Kidney capillary endothelial cell (primary cell): ENCODE results near the gene RARB.

Experiments used
- DNase-seq: peaks from one replicate; pipeline ENCODE4 v3.0.0-alpha.2; 2018; ENCODE audit warnings: low spot score

Gene RARB

GRCh38 chr3:25578059-25578458 lies 150.0 kb downstream of the RARB start:
- DNase-seq, result no peak

- no peak for DNase-seq
These were observed 152.5 kb downstream of the RARB start for GRCh38 chr3:25580534-25580933.

GRCh38 chr3:25581335-25581734 lies 153.3 kb downstream of the RARB start:
- no peak for DNase-seq

- DNase-seq, result no peak
These were observed 153.8 kb downstream of the RARB start for GRCh38 chr3:25581823-25582222.

- DNase-seq, result peak; percentile 6
These were observed 154.2 kb downstream of the RARB start for GRCh38 chr3:25582242-25582641.

- DNase-seq, result no peak
These were observed 155.3 kb downstream of the RARB start for GRCh38 chr3:25583343-25583742.

GRCh38 chr3:25584011-25584789 lies 156.1 kb downstream of the RARB start:
- no peak for DNase-seq

- DNase-seq, result no peak
These were observed 157.5 kb downstream of the RARB start for GRCh38 chr3:25585361-25586166.

GRCh38 chr3:25586167-25586505 lies 158.1 kb downstream of the RARB start:
- no peak for DNase-seq

GRCh38 chr3:25586553-25586952 lies 158.5 kb downstream of the RARB start:
- no peak for DNase-seq

GRCh38 chr3:25587094-25587493 lies 159.0 kb downstream of the RARB start:
- no peak for DNase-seq

- DNase-seq, result no peak
These were observed 159.5 kb downstream of the RARB start for GRCh38 chr3:25587526-25587925.

GRCh38 chr3:25587975-25588374 lies 159.9 kb downstream of the RARB start:
- no peak for DNase-seq

- no peak for DNase-seq
These were observed 160.5 kb downstream of the RARB start for GRCh38 chr3:25588441-25589103.

- DNase-seq, result no peak
These were observed 161.2 kb downstream of the RARB start for GRCh38 chr3:25589104-25589782.

- DNase-seq, result no peak
These were observed 161.8 kb downstream of the RARB start for GRCh38 chr3:25589783-25590258.

- no peak for DNase-seq
These were observed 164.5 kb downstream of the RARB start for GRCh38 chr3:25592510-25592968.

GRCh38 chr3:25593001-25593400 lies 164.9 kb downstream of the RARB start:
- no peak for DNase-seq

- DNase-seq, result peak; percentile 75
These were observed 166.0 kb downstream of the RARB start for GRCh38 chr3:25594007-25594502.

GRCh38 chr3:25597535-25598101 lies 169.6 kb downstream of the RARB start:
- DNase-seq, result no peak

- DNase-seq, result no peak
These were observed 175.6 kb downstream of the RARB start for GRCh38 chr3:25603703-25604102.
